Activated CD4-positive, alpha-beta T cell treated with anti-CD3 and anti-CD28 coated beads, Interleukin-2, amount 10 ng/mL, durations not matched to agents 24 days and 14 days (primary cell): Measurements from ENCODE around the gene RAPGEF4. TPM values are rescaled to one million over a fixed set of nuclear protein-coding genes. Genes with fewer than 3 reads are reported as not detected.

Experiments used
- DNase-seq: peaks from one replicate; pipeline ENCODE4 v3.0.0; 2022
- H3K27ac Mint-ChIP-seq: one replicate; pipeline ENCODE4 v1.8.0; 2022; ENCODE audit warnings: mild to moderate bottlenecking, mixed read lengths
- H3K27me3 Mint-ChIP-seq: one replicate; pipeline ENCODE4 v1.8.0; 2022; ENCODE audit warnings: mixed read lengths
- H3K36me3 Mint-ChIP-seq: one replicate; pipeline ENCODE4 v1.8.0; 2022; ENCODE audit warnings: low read depth, mild to moderate bottlenecking, mixed read lengths
- H3K4me1 Mint-ChIP-seq: one replicate; pipeline ENCODE4 v1.8.0; 2021; ENCODE audit warnings: mixed read lengths
- H3K4me3 Mint-ChIP-seq: one replicate; pipeline ENCODE4 v1.8.0; 2022; ENCODE audit warnings: mild to moderate bottlenecking, moderate library complexity, mixed read lengths
- H3K9me3 Mint-ChIP-seq: one replicate; pipeline ENCODE4 v1.8.0; 2021; ENCODE audit warnings: mixed read lengths
- intact Hi-C: fragments of 100-400 bp; cut with micrococcal nuclease; formaldehyde crosslinking; loops from one replicate; pipeline ENCODE4 v1.15.1; 2023
- total RNA-seq: library from RNA; stranded (reverse); gene quantifications from 2 replicates; pipeline ENCODE4 v1.2.3, GENCODE V29; 2022

The RAPGEF4 gene
- total RNA-seq, 1 donor from 2014 or later: 0.37 TPM

DNA sequence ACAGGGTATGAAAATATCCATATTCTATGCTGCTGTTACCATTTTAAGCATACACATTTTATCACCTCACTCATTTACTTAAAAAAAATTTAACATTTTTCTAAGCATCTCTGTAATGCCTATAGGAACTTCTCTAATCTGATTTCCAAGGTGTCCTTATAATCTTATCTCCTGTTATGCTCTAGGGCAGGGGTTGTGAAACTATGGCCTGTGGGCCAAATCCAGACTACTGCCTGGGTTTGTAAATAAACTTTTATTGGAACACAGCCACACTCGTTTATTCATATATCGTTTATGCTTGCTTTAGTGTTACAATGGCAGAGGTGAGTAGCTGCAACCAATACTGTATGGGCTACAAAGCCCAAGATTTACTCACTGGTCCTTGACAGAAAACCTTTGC is 151.6 kb downstream of the RAPGEF4 start:
- Mint-ChIP-seq H3K27me3 (peaks cover 19% of the 10 kb centered on the region), H3K9me3 (no peaks in the 10 kb centered on the region), H3K4me3 (no peak overlapping the region), H3K4me1 (no peaks in the 10 kb centered on the region), H3K27ac (no peak overlapping the region), H3K36me3 (no peaks in the 10 kb centered on the region)
- intact Hi-C loops: no loop called here
- no peak for DNase-seq

DNA sequence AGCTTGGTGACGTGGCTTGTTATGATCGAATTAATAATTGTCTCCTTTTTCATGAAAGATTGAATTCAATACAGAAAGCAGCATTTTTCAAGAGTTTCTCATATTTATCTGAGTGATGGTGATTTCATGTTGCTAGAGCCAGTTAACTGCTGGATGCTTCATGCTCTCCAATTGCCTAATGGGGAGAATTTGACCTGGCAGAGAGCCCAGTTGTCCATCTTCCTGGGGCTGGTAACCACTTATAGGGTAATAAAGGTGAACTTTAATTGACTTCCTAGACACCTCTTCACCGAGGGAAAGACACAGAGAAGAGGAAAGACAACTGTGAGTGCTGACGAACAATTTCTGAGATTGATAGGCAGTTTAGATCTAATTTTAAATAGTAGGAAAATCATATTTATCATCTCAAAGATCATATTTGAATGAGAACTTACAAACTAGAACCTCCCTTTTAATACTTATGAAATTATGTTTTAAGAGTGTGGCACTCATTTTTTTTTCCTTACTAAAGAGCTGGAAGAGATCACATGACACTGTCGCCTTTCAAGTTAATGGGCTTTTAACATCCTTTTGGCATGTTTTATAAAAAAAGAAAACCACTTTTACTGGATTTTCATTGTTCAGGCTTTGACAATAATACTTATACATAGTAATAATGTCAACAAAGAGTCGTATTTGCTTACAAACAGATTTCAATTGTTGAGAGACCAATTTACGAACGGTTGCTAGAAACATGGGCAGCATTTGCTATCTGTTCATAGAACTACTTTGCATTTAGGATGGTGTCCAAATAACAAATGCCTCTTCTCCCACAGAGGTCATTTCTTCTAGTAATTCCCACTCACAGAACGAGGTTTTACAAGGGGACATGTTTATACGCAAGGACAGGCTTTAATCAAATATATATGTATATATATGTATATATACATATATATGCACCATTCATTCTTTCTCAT is 153.3 kb downstream of the RAPGEF4 start:
- Mint-ChIP-seq H3K27me3 (peaks cover 19% of the 10 kb centered on the region), H3K4me3 (no peak overlapping the region), H3K9me3 (no peaks in the 10 kb centered on the region), H3K4me1 (no peaks in the 10 kb centered on the region), H3K36me3 (no peaks in the 10 kb centered on the region), H3K27ac (no peak overlapping the region)
- DNase-seq: no peak
- intact Hi-C loops: no loop called here

DNA sequence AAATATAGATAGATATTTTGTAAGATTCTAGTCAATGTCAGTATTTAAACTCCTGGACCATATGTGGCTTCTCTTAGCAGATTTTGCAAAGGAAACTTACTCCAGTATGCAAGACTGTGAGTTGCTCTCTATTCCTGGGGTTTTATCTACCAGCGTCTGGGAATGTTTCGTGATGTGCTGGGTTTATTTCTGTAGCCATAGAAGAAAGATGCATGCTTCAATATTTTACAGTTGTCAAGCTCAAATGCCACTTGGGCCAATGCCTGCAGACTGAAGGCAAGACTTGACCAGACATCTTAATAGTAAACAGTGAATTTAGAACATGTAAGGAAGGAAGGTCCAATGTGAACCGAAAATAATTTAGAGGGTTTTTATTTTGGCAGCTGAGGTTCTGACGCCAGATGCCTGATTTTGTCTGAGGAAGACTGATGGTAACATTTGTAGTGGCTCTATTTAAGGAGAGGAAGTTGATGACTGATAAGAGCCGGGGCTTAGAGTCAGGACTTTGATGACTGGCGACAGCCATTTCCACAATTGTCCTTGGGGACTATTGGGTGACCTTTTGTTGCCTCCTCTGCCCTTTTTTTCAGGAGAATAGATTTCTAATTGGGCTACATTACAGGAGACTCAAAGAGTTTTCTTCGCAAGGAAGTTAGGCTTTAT is 154.3 kb downstream of the RAPGEF4 start:
- intact Hi-C loops: no loop called here
- Mint-ChIP-seq H3K4me3 (no peak overlapping the region), H3K27me3 (peaks cover 21% of the 10 kb centered on the region), H3K4me1 (no peaks in the 10 kb centered on the region), H3K9me3 (no peaks in the 10 kb centered on the region), H3K27ac (no peak overlapping the region), H3K36me3 (no peaks in the 10 kb centered on the region)
- DNase-seq: no peak

DNA sequence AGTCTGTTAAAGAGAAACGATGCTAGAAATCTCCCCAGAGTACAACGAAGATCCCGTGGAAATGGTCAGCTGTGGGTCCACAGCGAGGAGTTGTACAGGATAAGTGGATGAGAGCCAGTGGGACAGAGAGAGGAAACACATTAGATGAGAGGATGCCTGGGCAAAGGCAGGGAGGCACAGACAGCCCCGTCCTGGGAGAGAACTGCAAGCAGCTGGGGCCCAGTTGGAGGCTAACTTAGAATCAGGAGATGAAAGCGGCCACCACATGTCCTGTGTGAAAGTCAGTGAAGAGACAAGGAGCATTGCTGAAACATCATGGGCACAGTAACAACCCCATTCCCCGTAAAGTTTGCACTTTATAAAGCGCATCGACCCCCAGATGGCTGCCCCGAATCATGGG is 157.5 kb downstream of the RAPGEF4 start:
- DNase-seq: no peak
- no peak overlapping the region for H3K27ac Mint-ChIP-seq
- no peaks in the 10 kb centered on the region for H3K36me3 Mint-ChIP-seq
- H3K27me3 Mint-ChIP-seq: peaks cover 26% of the 10 kb centered on the region
- H3K9me3 Mint-ChIP-seq: no peaks in the 10 kb centered on the region
- H3K4me1 Mint-ChIP-seq: no peaks in the 10 kb centered on the region
- H3K4me3 Mint-ChIP-seq: no peak overlapping the region
- intact Hi-C loops: no loop called here

DNA sequence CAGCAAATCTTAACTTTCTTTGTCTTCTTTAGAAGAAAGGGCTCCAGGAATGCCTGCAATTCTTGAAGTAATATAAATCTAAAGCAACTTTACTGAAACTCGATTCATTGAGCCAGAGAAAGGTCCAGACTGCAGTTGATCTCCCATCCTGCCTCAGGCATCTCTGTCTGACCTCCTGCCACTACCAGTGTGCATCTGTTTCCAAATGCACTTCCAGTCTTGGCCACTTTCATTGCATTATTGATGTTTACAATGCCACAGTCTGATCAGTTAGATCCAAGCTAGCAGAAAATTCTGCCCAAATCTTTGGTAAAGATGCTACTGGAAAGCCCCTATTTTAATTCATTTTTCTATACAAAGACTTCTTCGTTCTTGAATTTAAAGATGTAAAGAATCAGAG is 158.0 kb downstream of the RAPGEF4 start:
- Mint-ChIP-seq H3K4me3 (no peak overlapping the region), H3K9me3 (no peaks in the 10 kb centered on the region), H3K4me1 (no peaks in the 10 kb centered on the region), H3K27me3 (peaks cover 26% of the 10 kb centered on the region), H3K36me3 (no peaks in the 10 kb centered on the region), H3K27ac (no peak overlapping the region)
- intact Hi-C loops: no loop called here
- no peak for DNase-seq

DNA sequence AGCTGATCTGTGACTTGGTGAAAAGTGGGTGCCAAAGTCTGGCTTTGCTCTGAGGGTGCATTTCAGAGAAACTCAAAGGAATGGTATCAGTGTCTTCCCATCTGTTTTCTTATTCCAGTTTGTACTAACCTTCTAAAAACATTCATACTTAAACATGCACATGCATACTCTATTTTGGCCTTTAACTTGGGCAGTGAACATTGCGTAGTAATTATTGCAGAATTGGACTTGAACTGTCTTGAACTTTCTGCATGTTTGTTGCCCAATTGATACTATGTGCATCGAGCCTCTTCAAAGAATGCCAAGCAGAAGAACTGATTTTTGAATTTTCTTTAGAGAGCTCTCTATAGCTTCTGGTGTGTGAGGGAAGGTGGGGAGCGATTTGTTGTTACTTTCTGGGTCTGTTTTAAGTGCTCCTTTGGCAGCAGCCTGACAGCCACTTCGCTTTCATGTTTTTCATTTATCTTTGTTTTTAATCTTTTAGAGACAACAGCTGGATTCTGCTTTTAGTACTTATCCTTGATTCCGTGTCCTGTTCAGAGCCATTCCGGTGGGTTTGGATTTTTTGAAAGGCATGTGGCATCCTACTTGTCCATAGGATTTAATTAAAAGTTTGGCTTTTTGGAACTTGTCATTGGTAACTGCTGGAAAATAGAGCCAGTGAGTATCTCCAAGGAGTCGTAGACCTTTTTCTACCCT is 159.2 kb downstream of the RAPGEF4 start:
- no peak for DNase-seq
- Mint-ChIP-seq H3K27ac (no peak overlapping the region), H3K27me3 (peaks cover 27% of the 10 kb centered on the region), H3K9me3 (no peaks in the 10 kb centered on the region), H3K4me3 (no peak overlapping the region), H3K4me1 (no peaks in the 10 kb centered on the region), H3K36me3 (no peaks in the 10 kb centered on the region)
- intact Hi-C loops: no loop called here

DNA sequence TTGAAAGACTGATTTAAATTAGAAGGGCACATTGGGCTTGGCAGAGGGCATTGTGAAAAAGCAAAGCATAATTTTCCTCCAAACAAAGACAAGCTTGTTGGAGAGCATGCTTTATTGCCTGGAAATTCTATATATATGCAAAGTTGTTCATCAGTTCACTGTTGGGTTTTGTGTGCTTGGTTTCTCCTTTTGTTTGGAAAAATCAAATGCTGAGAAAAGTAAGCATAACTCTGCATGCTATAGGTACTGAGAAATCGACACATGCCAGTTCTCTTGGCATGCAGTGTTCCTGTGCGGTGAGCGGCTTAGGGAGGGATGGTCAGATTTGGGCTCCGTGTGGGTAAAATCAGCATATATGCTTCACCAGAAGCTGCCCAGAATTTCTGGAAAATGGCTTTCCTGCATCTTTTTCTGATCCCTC is 161.0 kb downstream of the RAPGEF4 start:
- H3K9me3 Mint-ChIP-seq: no peaks in the 10 kb centered on the region
- no peaks in the 10 kb centered on the region for H3K36me3 Mint-ChIP-seq
- H3K27me3 Mint-ChIP-seq: peaks cover 27% of the 10 kb centered on the region
- H3K27ac Mint-ChIP-seq: no peak overlapping the region
- DNase-seq: no peak
- H3K4me3 Mint-ChIP-seq: no peak overlapping the region
- intact Hi-C loops: no loop called here
- H3K4me1 Mint-ChIP-seq: no peaks in the 10 kb centered on the region

DNA sequence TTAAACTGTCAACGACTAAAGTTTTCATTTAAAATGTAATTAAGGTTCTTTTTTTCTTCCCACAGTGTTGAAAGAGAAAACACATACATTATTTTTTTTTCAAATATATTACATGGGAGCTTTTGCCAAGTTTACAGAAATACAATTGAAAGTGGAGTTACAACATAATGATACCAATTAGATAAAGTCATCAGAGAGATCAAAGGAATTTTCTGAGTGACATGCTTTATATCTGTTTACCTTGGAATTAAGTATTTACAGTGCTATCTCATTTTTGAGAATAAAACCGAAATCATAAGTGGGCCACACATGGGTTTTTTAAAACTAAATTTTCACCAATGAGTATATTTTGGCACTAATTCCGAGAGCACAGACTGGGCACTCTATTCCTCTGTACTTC is 165.2 kb downstream of the RAPGEF4 start:
- Mint-ChIP-seq H3K27me3 (peaks cover 21% of the 10 kb centered on the region), H3K36me3 (no peaks in the 10 kb centered on the region)
- intact Hi-C loops: no loop called here

DNA sequence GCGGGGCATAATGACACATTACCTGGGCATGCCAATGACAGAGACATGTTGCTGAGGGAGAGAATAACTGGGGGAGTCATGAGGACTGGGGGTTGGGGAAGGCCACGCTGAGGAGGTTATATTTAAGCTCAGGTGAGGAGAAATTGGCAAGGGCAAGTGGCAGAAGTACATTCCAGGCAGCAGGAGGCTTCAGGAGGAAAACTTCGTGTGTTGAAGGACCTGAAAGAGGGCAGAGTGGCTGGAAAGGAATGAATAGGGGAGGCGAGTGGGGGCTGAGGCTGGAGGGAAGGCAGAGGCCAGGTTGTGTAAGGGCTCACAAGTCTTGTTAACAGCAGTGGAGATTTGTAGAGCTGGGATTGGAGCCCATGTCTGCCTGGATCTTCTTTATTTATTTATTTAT is 166.3 kb downstream of the RAPGEF4 start:
- H3K9me3 Mint-ChIP-seq: no peaks in the 10 kb centered on the region
- no peaks in the 10 kb centered on the region for H3K36me3 Mint-ChIP-seq
- H3K4me3 Mint-ChIP-seq: no peak overlapping the region
- no peak for DNase-seq
- H3K27ac Mint-ChIP-seq: no peak overlapping the region
- no peaks in the 10 kb centered on the region for H3K4me1 Mint-ChIP-seq
- peaks cover 20% of the 10 kb centered on the region for H3K27me3 Mint-ChIP-seq
- intact Hi-C loops: no loop called here

More for the DNA sequence above, 165.2 kb downstream of the RAPGEF4 start:
- Mint-ChIP-seq H3K4me3 (no peak overlapping the region), H3K27ac (no peak overlapping the region), H3K4me1 (no peaks in the 10 kb centered on the region), H3K9me3 (no peaks in the 10 kb centered on the region)
- DNase-seq: no peak

DNA sequence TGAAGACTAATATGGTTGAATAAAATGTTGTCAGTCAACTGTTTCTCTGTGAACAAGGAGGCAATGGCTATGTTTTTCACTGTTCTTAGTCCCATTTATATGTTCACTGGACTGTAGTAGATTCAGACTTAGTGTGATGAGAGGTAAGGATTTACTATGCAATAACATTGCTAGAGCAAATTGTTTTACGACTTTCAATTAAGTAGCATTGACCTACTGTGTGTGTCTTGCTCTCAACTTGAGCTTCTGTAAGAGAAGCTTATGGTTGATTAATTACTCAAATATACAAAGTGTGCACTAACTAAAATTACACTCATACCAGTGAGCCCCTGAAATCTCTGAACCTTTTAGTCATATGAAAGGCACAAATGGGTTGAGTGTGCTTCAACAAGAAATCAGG is 168.6 kb downstream of the RAPGEF4 start:
- H3K4me3 Mint-ChIP-seq: no peak overlapping the region
- no peaks in the 10 kb centered on the region for H3K9me3 Mint-ChIP-seq
- intact Hi-C loops: no loop called here

DNA sequence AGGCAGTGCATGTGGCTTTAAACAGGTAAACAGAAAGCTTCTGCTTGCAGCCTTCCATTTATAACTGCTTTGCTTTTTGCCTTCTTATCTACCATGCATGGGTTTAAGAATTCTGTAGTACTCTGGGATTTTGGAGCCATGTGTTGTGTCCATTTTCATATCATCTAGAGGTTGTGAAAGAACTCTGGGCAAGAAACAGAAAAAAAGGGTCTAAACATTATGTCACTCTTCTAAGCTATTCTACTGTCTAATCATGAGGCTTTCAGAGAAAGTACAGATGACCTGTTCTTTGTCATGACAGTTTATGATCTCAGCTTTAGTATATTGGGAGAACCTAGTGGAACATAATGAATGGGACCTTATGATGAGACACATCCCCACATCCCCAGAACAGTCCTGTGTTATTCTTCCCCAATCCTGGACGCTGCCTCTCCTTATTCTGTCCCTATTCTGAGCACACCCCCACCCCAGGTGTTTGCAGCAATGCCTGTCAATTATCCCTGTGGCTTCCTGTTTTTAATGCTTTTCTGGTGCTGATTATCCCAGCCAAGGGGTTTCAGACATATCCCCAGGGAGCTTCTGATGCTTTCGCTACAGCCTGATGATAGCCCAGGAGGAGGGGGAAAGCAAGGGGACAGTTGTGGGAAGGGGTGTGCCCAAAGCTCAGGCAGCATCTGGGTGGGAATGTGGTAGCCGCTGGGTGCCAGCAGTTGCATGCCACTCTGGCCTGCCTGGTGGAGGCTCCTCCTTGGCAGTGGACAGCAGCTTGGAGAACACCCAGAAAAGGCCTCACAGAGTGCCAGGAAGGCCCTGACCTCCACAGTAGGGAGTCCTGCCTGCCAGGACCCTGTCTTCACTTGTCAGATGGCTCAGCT is 170.5 kb downstream of the RAPGEF4 start:
- Mint-ChIP-seq H3K27ac (no peak overlapping the region), H3K27me3 (peaks cover 10% of the 10 kb centered on the region), H3K9me3 (no peaks in the 10 kb centered on the region), H3K4me3 (no peak overlapping the region), H3K4me1 (no peaks in the 10 kb centered on the region), H3K36me3 (no peaks in the 10 kb centered on the region)
- intact Hi-C loops: no loop called here
- DNase-seq: no peak

More for the DNA sequence above, 168.6 kb downstream of the RAPGEF4 start:
- Mint-ChIP-seq H3K36me3 (no peaks in the 10 kb centered on the region), H3K4me1 (no peaks in the 10 kb centered on the region), H3K27ac (no peak overlapping the region), H3K27me3 (peaks cover 16% of the 10 kb centered on the region)
- DNase-seq: no peak

DNA sequence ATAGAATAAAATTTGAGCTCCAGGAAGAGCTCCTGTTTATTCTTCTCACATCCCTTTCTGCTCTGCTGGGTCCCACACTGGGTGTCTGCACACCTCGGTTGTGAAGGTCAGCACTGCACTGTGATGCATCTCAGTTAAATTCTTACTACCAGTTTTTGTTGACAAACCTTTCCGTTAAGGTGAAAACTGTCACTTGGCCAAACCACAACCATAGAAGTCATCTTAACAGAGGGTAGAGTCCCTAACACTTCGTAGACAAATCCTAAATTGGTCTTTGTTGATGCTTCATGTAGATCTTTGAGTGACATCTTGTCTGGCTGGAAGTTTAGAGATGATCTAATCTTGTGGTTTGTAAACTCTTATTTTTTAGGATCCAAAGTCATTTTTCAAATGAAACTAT is 172.6 kb downstream of the RAPGEF4 start:
- Mint-ChIP-seq H3K4me1 (no peaks in the 10 kb centered on the region), H3K9me3 (no peaks in the 10 kb centered on the region), H3K4me3 (no peak overlapping the region), H3K27ac (no peak overlapping the region), H3K27me3 (peaks cover 3% of the 10 kb centered on the region), H3K36me3 (no peaks in the 10 kb centered on the region)
- intact Hi-C loops: no loop called here
- no peak for DNase-seq

DNA sequence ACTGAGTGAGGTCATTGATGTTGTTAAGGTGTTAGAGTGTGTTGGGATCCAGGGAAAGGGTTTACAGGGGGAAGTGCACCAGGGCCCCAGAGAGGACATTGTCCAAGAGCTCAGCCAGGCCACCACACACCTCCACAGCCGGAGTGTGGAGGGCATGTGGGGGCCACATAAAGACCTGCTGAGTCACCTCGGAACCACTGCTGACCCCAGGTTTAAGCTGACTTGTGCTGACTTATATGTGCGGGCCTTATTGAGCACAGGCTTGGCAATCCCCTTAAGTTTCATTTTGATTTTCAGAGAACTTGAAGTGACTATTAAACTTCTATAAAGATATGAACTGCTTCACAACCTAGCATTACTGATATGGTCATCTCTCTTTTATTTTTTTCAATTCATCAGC is 173.8 kb downstream of the RAPGEF4 start:
- intact Hi-C loops: no loop called here

More for the DNA sequence above, 173.8 kb downstream of the RAPGEF4 start:
- DNase-seq: no peak
- Mint-ChIP-seq H3K9me3 (no peaks in the 10 kb centered on the region), H3K27me3 (peaks cover 3% of the 10 kb centered on the region), H3K4me3 (no peak overlapping the region), H3K36me3 (no peaks in the 10 kb centered on the region), H3K4me1 (no peaks in the 10 kb centered on the region), H3K27ac (no peak overlapping the region)
